H1 (cell line): Measurements from ENCODE around the gene CPXM1. TPM values are rescaled to one million over a fixed set of nuclear protein-coding genes. Genes with fewer than 3 reads are reported as not detected.

ENCODE experiments used
- CTCF ChIA-PET: fragments of 300-600 bp; sonication (Branson Sonifier 250); formaldehyde crosslinking; loops from one replicate; lab custom pipeline; 2021; ENCODE audit not compliant: partially characterized antibody; lab: Charles Lee
- POLR2A ChIA-PET: fragments of 300-600 bp; sonication (Branson Sonifier 250); formaldehyde crosslinking; loops from one replicate; lab custom pipeline; 2021; ENCODE audit warnings: inconsistent platforms; ENCODE audit not compliant: partially characterized antibody; lab: Charles Lee
- DNase-seq, 2 experiments: peaks; one replicate each; pipeline versions ENCODE4 v3.0.0 to v3.0.0-alpha.2; 2010 to 2022; ENCODE audit warnings: low spot score in 2 of 2, low read depth in 1 of 2, mixed read lengths in 1 of 2
- FAIRE-seq: peaks from 2 replicates; lab custom pipeline; 2011; peaks lifted over from hg19 to GRCh38; lab: Jason Lieb, UNC
- H2AFZ ChIP-seq: 2 replicates; pipeline ENCODE4 v1.8.1; 2012; ENCODE audit warnings: low read length, inconsistent platforms
- H2AK5ac ChIP-seq: 2 replicates; pipeline ENCODE4 v1.6.1; 2013; ENCODE audit warnings: low read depth, low read length
- H2BK120ac ChIP-seq: replicated peaks from 2 replicates; pipeline ENCODE3; 2013; ENCODE audit warnings: low read depth, low read length, inconsistent platforms
- H2BK12ac ChIP-seq: 2 replicates; pipeline ENCODE4 v1.6.1; 2013; ENCODE audit warnings: low read depth, low read length
- H2BK15ac ChIP-seq: 2 replicates; pipeline ENCODE4 v1.6.1; 2013; ENCODE audit warnings: low read length
- H2BK20ac ChIP-seq: 2 replicates; pipeline ENCODE4 v1.6.1; 2013; ENCODE audit warnings: low read length
- H2BK5ac ChIP-seq: 2 replicates; pipeline ENCODE4 v1.6.1; 2013; ENCODE audit warnings: low read depth, low read length
- H3K14ac ChIP-seq: 2 replicates; pipeline ENCODE4 v1.6.1; 2013; ENCODE audit warnings: inconsistent platforms; ENCODE audit not compliant: insufficient read length
- H3K18ac ChIP-seq: 2 replicates; pipeline ENCODE4 v1.6.1; 2013; ENCODE audit warnings: low read length; ENCODE audit errors: extremely low read depth
- H3K23ac ChIP-seq: 2 replicates; pipeline ENCODE4 v1.6.1; 2013; ENCODE audit warnings: inconsistent platforms; ENCODE audit not compliant: insufficient read length
- H3K23me2 ChIP-seq: 2 replicates; pipeline ENCODE4 v1.6.1; 2013; ENCODE audit warnings: low read depth, low read length
- H3K27ac ChIP-seq: 2 replicates; pipeline ENCODE4 v1.6.1; 2011; ENCODE audit warnings: low read depth, low read length, inconsistent platforms
- H3K27me3 ChIP-seq, 4 experiments: replicated peaks in 1 of 4; 1 replicate in 1 of 4; 2 replicates in 3 of 4; pipeline versions ENCODE4 v1.6.1 to v1.8.1; 2011 to 2013; ENCODE audit warnings: low read length in 3 of 4, mild to moderate bottlenecking in 3 of 4, inconsistent platforms in 2 of 4, mixed read lengths in 2 of 4, moderate library complexity in 1 of 4; ENCODE audit not compliant: control insufficient read depth in 3 of 4, insufficient read depth in 3 of 4; ENCODE audit errors: extremely low read depth in 1 of 4
- H3K36me3 ChIP-seq, 4 experiments: 2 replicates each; pipeline versions ENCODE4 v1.6.1 to v1.8.1; 2011 to 2013; ENCODE audit warnings: mild to moderate bottlenecking in 4 of 4, low read length in 3 of 4, moderate library complexity in 2 of 4, control low read depth in 1 of 4, inconsistent platforms in 1 of 4; ENCODE audit not compliant: insufficient read depth in 4 of 4, control insufficient read depth in 2 of 4
- H3K4ac ChIP-seq: replicated peaks from 2 replicates; pipeline ENCODE3; 2013; ENCODE audit warnings: low read length, low read depth, mixed read lengths, inconsistent platforms; ENCODE audit not compliant: insufficient read length
- H3K4me1 ChIP-seq, 4 experiments: replicated peaks in 1 of 4; 1 replicate in 1 of 4; 2 replicates in 3 of 4; pipeline versions ENCODE4 v1.6.1 to v1.8.1; 2011 to 2013; ENCODE audit warnings: low read length in 3 of 4, inconsistent platforms in 2 of 4, mixed read lengths in 1 of 4; ENCODE audit not compliant: insufficient read depth in 4 of 4, control insufficient read depth in 3 of 4
- H3K4me2 ChIP-seq, 2 experiments: 2 replicates each; pipeline versions ENCODE4 v1.6.1 to v1.8.1; 2011 to 2013; ENCODE audit warnings: low read depth in 2 of 2, low read length in 2 of 2, control low read depth in 1 of 2, inconsistent platforms in 1 of 2, mild to moderate bottlenecking in 1 of 2; ENCODE audit not compliant: insufficient read depth in 1 of 2
- H3K4me3 ChIP-seq, 4 experiments: fragments of 200-600, 300-600 bp in 1 of 4; sonication (generic), shearing (Covaris generic), sonication (Bioruptor Twin) in 1 of 4; 2 replicates each; pipeline versions ENCODE4 v1.5.1 to v1.8.1; 2011 to 2016; ENCODE audit warnings: low read length in 4 of 4, low read depth in 3 of 4, control low read depth in 2 of 4, inconsistent platforms in 2 of 4, mild to moderate bottlenecking in 2 of 4, mixed read lengths in 1 of 4, moderate library complexity in 1 of 4; ENCODE audit not compliant: insufficient read depth in 2 of 4; ENCODE audit errors: extremely low read depth in 1 of 4
- H3K56ac ChIP-seq: replicated peaks from 2 replicates; pipeline ENCODE3; 2013; ENCODE audit warnings: low read depth, mild to moderate bottlenecking, mixed read lengths, low read length, inconsistent platforms; ENCODE audit not compliant: insufficient read length
- H3K79me1 ChIP-seq: 2 replicates; pipeline ENCODE4 v1.6.1; 2013; ENCODE audit warnings: low read depth, low read length, control low read depth
- H3K79me2 ChIP-seq, 2 experiments: 2 replicates each; pipeline versions ENCODE4 v1.6.1 to v1.8.1; 2012 to 2013; ENCODE audit warnings: low read length in 2 of 2, mild to moderate bottlenecking in 2 of 2, inconsistent platforms in 1 of 2; ENCODE audit not compliant: insufficient read depth in 2 of 2, control insufficient read depth in 1 of 2
- H3K9ac ChIP-seq, 4 experiments: replicated peaks in 1 of 4; 1 replicate in 1 of 4; 2 replicates in 3 of 4; pipeline versions ENCODE4 v1.6.1 to v1.8.1; 2011 to 2013; ENCODE audit warnings: low read depth in 3 of 4, low read length in 3 of 4, control low read depth in 2 of 4, mild to moderate bottlenecking in 2 of 4, moderate library complexity in 2 of 4, inconsistent platforms in 1 of 4; ENCODE audit errors: extremely low read depth in 1 of 4
- H3K9me3 ChIP-seq, 2 experiments: 2 replicates each; pipeline versions ENCODE4 v1.6.1 to v1.8.1; 2012 to 2013; ENCODE audit warnings: mild to moderate bottlenecking in 2 of 2, moderate library complexity in 2 of 2, control low read depth in 1 of 2, inconsistent platforms in 1 of 2, low read depth in 1 of 2, low read length in 1 of 2, mixed read lengths in 1 of 2; ENCODE audit not compliant: insufficient read depth in 2 of 2
- H4K20me1 ChIP-seq, 2 experiments: replicated peaks in 1 of 2; 2 replicates each; pipeline versions ENCODE3 to v1.8.1; 2011 to 2013; ENCODE audit warnings: inconsistent platforms in 2 of 2, low read length in 2 of 2, mild to moderate bottlenecking in 1 of 2; ENCODE audit not compliant: insufficient read depth in 2 of 2, control insufficient read depth in 1 of 2
- H4K5ac ChIP-seq: 2 replicates; pipeline ENCODE4 v1.6.1; 2013; ENCODE audit warnings: low read length, low read depth, mixed read lengths, inconsistent platforms; ENCODE audit not compliant: insufficient read length
- H4K8ac ChIP-seq: 2 replicates; pipeline ENCODE4 v1.8.0; 2013; ENCODE audit warnings: mild to moderate bottlenecking, moderate library complexity, low read length, inconsistent platforms; ENCODE audit not compliant: insufficient read depth; ENCODE audit errors: extremely low read depth
- H4K91ac ChIP-seq: replicated peaks from 2 replicates; pipeline ENCODE3; 2013; ENCODE audit warnings: low read length, mixed read lengths, inconsistent platforms; ENCODE audit not compliant: insufficient read length
- BACH1 ChIP-seq: IDR thresholded peaks from 2 replicates; pipeline ENCODE4 v1.6.1; 2012; ENCODE audit warnings: low read length, improper control_type of control experiment
- BRCA1 ChIP-seq: IDR thresholded peaks from 2 replicates; pipeline ENCODE4 v1.6.1; 2012; ENCODE audit warnings: low read depth, low read length, improper control_type of control experiment
- CBX8 ChIP-seq: fragments of 300-800, 300-1000 bp; sonication (generic); IDR thresholded peaks from 2 replicates; pipeline ENCODE4 v1.7.1; 2016; ENCODE audit warnings: low read depth, low read length, borderline replicate concordance
- JUN ChIP-seq: IDR thresholded peaks from 2 replicates; pipeline ENCODE4 v1.6.1; 2011; ENCODE audit warnings: low read depth, mild to moderate bottlenecking, improper control_type of control experiment, low read length
- SP2 ChIP-seq: IDR thresholded peaks from 2 replicates; pipeline ENCODE4 v1.6.1; 2012; ENCODE audit warnings: mild to moderate bottlenecking, low read length, inconsistent platforms
- SUZ12 ChIP-seq: fragments of 200-600 bp; sonication (generic); IDR thresholded peaks from 2 replicates; pipeline ENCODE4 v1.6.1; 2012; ENCODE audit warnings: mild to moderate bottlenecking, inconsistent platforms, low read length, moderate library complexity, mixed read lengths
- TAF7 ChIP-seq: optimal IDR thresholded peaks from 2 replicates; pipeline ENCODE3; 2011; ENCODE audit warnings: low read depth, mild to moderate bottlenecking, inconsistent platforms, low read length, moderate library complexity, borderline replicate concordance
- USF2 ChIP-seq: IDR thresholded peaks from 2 replicates; pipeline ENCODE4 v1.6.1; 2011; ENCODE audit warnings: low read length, improper control_type of control experiment
- WGBS, 2 experiments: shearing (Covaris generic) in 1 of 2; methylation state at CpG; one replicate each; pipeline versions ENCODE4 v1.1.6 to v1.1.7; 2013 to 2015; ENCODE audit warnings: low lambda C conversion rate in 2 of 2, mixed read lengths in 2 of 2, inconsistent platforms in 1 of 2, low coverage in 1 of 2, missing lambda C conversion rate in 1 of 2; ENCODE audit not compliant: insufficient replicate concordance in 2 of 2, insufficient coverage in 1 of 2, insufficient read length in 1 of 2; ENCODE audit errors: extremely low coverage in 1 of 2, missing lambda C conversion rate in 1 of 2; 5-methylcytosine and 5-hydroxymethylcytosine counted together
- polyA plus RNA-seq, 7 experiments: library from polyadenylated mRNA; depleted of rRNA in 3 of 7; stranded (reverse) in 5 of 7; unstranded in 2 of 7; fragments of >200 nt in 5 of 7; fragments of 200-250 nt in 2 of 7; gene quantifications; 1 replicate in 5 of 7; 2 replicates in 1 of 7; 4 replicates in 1 of 7; pipeline versions ENCODE4 v1.2.1 to v1.2.3, GENCODE V29; 2011 to 2013; ENCODE audit warnings: missing spikeins in 2 of 7, mixed read lengths in 2 of 7
- total RNA-seq: library from RNA; stranded (reverse); fragmentation: NEBNext Ultra II Directional; extraction: Animal tissue kit (Norgen Biotek cat#: 25700); gene quantifications from 2 replicates; pipeline ENCODE4 v1.2.1, GENCODE V29; 2021

CPXM1 gene
- total and polyA plus RNA-seq, 2 of the 8 experiments (the other 6 are each of a cell fraction or from before 2014, with no cell fraction given), result 31.3 to 81.9 TPM

- no peak overlapping the region for H2BK20ac ChIP-seq
- ChIA-PET POLR2A (interaction anchor here (0.6 to 1.0 kb wide), 2 partner anchors 110 to 325 kb away, joined by 3 read pairs; partner anchors contain the start of gene NOP56), CTCF (interaction anchor here (0.7 to 3.5 kb wide), 12 partner anchors 9 to 238 kb away, joined by 3 to 23 read pairs (median 5); partner anchors contain the start of gene TMEM239)
- H3K4me2 ChIP-seq, result no peak overlapping the region
- H4K8ac ChIP-seq, result no peak overlapping the region
- H4K5ac ChIP-seq, result no peak overlapping the region
- no peak overlapping the region for H2BK12ac ChIP-seq
- no peak overlapping the region for H3K14ac ChIP-seq
- no peak overlapping the region for H3K23ac ChIP-seq
- H3K4me3 ChIP-seq, result no peak overlapping the region
- no peak overlapping the region for H3K56ac ChIP-seq
- TF ChIP-seq USF2 (no peak), SP2 (no peak), BACH1 (no peak), SUZ12 (no peak), BRCA1 (no peak), CBX8 (no peak), TAF7 (no peak), JUN (no peak)
- no peak overlapping the region for H3K9ac ChIP-seq
- no peaks in the 10 kb centered on the region for H3K36me3 ChIP-seq
- DNase-seq, result no peak
- no peaks in the 10 kb centered on the region for H3K79me2 ChIP-seq
- no peak overlapping the region for H2BK120ac ChIP-seq
- peaks cover 0 to 5% (median 0%) of the 10 kb centered on the region in 4 experiments; a peak in 2 of 7 replicates for H3K27me3 ChIP-seq
- H4K20me1 ChIP-seq, result no peaks in the 10 kb centered on the region
- FAIRE-seq, result no peak
- no peak overlapping the region for H2AFZ ChIP-seq
- H2BK5ac ChIP-seq, result no peak overlapping the region
- H3K27ac ChIP-seq, result no peak overlapping the region
- H3K23me2 ChIP-seq, result peaks cover 3% of the 10 kb centered on the region; the same call in 1 of the 2 replicates
- no peaks in the 10 kb centered on the region for H3K9me3 ChIP-seq
- no peak overlapping the region for H4K91ac ChIP-seq
- no peak overlapping the region for H3K4ac ChIP-seq
- peaks cover 0 to 16% (median 9%) of the 10 kb centered on the region in 4 experiments for H3K4me1 ChIP-seq
- H3K79me1 ChIP-seq, result no peaks in the 10 kb centered on the region
- no peak overlapping the region for H2AK5ac ChIP-seq
- WGBS, 2 experiments, result 79% methylated on average over 2 of the region's 2 CpGs; no CpG with 5 or more reads in 1 of the 2 experiments
- no peak overlapping the region for H2BK15ac ChIP-seq
- no peak overlapping the region for H3K18ac ChIP-seq
Observed at GRCh38 chr20:2762578-2763131, 37.8 kb downstream of the CPXM1 start.
